IMR-90 (cell line): ENCODE results near the gene ERC2. TPM values are rescaled to one million over a fixed set of nuclear protein-coding genes. Genes with fewer than 3 reads are reported as not detected.

Experiments used
- ATAC-seq: fragments of 200-7000 bp; cut with Tn5 transposase; 2 replicates; pipeline ENCODE4 v1.9.1; 2020; ENCODE audit warnings: low read depth, mild to moderate bottlenecking, moderate library complexity
- BruUV-seq: library from RNA; stranded (reverse); fragments of 400-500 nt; replicated peaks from 2 replicates; lab custom pipeline; 2021; lab: Mats Ljungman, UMichigan
- CTCF ChIA-PET: fragments of 300-600 bp; formaldehyde crosslinking; extraction: SDS; loops from one replicate; lab custom pipeline; 2021; ENCODE audit warnings: antibody characterized with exemption; lab: Yijun Ruan, JAX
- POLR2A ChIA-PET: fragments of 300-600 bp; sonication (Branson Sonifier 250); formaldehyde crosslinking; loops from one replicate; lab custom pipeline; 2022; ENCODE audit warnings: antibody characterized with exemption; ENCODE audit not compliant: unreplicated experiment; lab: Charles Lee
- DNase-seq: peaks from one replicate; pipeline ENCODE4 v3.0.0; 2013
- H2AFZ ChIP-seq: replicated peaks from 2 replicates; pipeline ENCODE3; 2013; ENCODE audit warnings: low read length, mild to moderate bottlenecking; ENCODE audit not compliant: poor library complexity
- H2AK5ac ChIP-seq: 2 replicates; pipeline ENCODE4 v1.6.1; 2013; ENCODE audit warnings: low read depth, low read length, inconsistent platforms
- H2AK9ac ChIP-seq: replicated peaks from 2 replicates; pipeline ENCODE3; 2013; ENCODE audit warnings: mild to moderate bottlenecking, low read depth, low read length, moderate library complexity; ENCODE audit not compliant: poor library complexity
- H2BK120ac ChIP-seq: 2 replicates; pipeline ENCODE4 v1.6.1; 2013; ENCODE audit warnings: low read depth, low read length, inconsistent platforms
- H2BK15ac ChIP-seq: 3 replicates; pipeline ENCODE4 v1.6.1; 2013; ENCODE audit warnings: low read depth, low read length, inconsistent platforms
- H2BK20ac ChIP-seq: 2 replicates; pipeline ENCODE4 v1.6.1; 2013; ENCODE audit warnings: low read depth, mild to moderate bottlenecking, inconsistent platforms, low read length, moderate library complexity
- H2BK5ac ChIP-seq: 2 replicates; pipeline ENCODE4 v1.6.1; 2013; ENCODE audit warnings: mild to moderate bottlenecking, low read depth, low read length, inconsistent platforms; ENCODE audit not compliant: poor library complexity, severe bottlenecking
- H3K14ac ChIP-seq: replicated peaks from 2 replicates; pipeline ENCODE4 v1.6.1; 2013; ENCODE audit warnings: low read depth, low read length, inconsistent platforms
- H3K18ac ChIP-seq: 2 replicates; pipeline ENCODE4 v1.6.1; 2013; ENCODE audit warnings: low read depth, low read length, control low read depth
- H3K23ac ChIP-seq: 2 replicates; pipeline ENCODE4 v1.6.1; 2013; ENCODE audit warnings: low read depth, low read length, inconsistent platforms
- H3K27ac ChIP-seq: 2 replicates; pipeline ENCODE4 v1.5.1; 2013; ENCODE audit warnings: mild to moderate bottlenecking, control low read depth, low read length; ENCODE audit not compliant: insufficient read depth
- H3K27me3 ChIP-seq: 2 replicates; pipeline ENCODE4 v1.6.1; 2013; ENCODE audit warnings: low read length; ENCODE audit not compliant: control insufficient read depth, insufficient read depth
- H3K36me3 ChIP-seq: 2 replicates; pipeline ENCODE4 v1.6.1; 2013; ENCODE audit warnings: low read length, mixed read lengths; ENCODE audit not compliant: control insufficient read depth, insufficient read depth
- H3K4ac ChIP-seq: 2 replicates; pipeline ENCODE4 v1.6.1; 2013; ENCODE audit warnings: low read depth, low read length, inconsistent platforms
- H3K4me1 ChIP-seq: 2 replicates; pipeline ENCODE4 v1.6.1; 2013; ENCODE audit warnings: low read length, mixed read lengths; ENCODE audit not compliant: control insufficient read depth, insufficient read depth
- H3K4me2 ChIP-seq: 2 replicates; pipeline ENCODE4 v1.6.1; 2013; ENCODE audit warnings: low read depth, mild to moderate bottlenecking, control low read depth, low read length, moderate library complexity
- H3K4me3 ChIP-seq: 2 replicates; pipeline ENCODE4 v1.5.1; 2013; ENCODE audit warnings: low read depth, mild to moderate bottlenecking, control low read depth, low read length, moderate library complexity; ENCODE audit not compliant: insufficient read depth
- H3K56ac ChIP-seq: 2 replicates; pipeline ENCODE4 v1.6.1; 2013; ENCODE audit warnings: low read length, inconsistent platforms; ENCODE audit not compliant: insufficient read depth; ENCODE audit errors: extremely low read depth
- H3K79me1 ChIP-seq, 2 experiments: 2 replicates each; pipeline ENCODE4 v1.6.1; 2013; ENCODE audit warnings: low read length in 2 of 2, inconsistent platforms in 1 of 2, low read depth in 1 of 2
- H3K9ac ChIP-seq: 2 replicates; pipeline ENCODE4 v1.6.1; 2013; ENCODE audit warnings: low read depth, low read length, control low read depth
- H3K9me1 ChIP-seq: 2 replicates; pipeline ENCODE4 v1.6.1; 2013; ENCODE audit warnings: low read length, inconsistent platforms; ENCODE audit not compliant: insufficient read depth
- H3K9me3 ChIP-seq: 2 replicates; pipeline ENCODE4 v1.6.1; 2013; ENCODE audit warnings: low read length; ENCODE audit not compliant: control insufficient read depth, insufficient read depth
- H4K20me1 ChIP-seq: 2 replicates; pipeline ENCODE4 v1.6.1; 2013; ENCODE audit warnings: low read length, inconsistent platforms; ENCODE audit not compliant: insufficient read depth
- H4K5ac ChIP-seq: 2 replicates; pipeline ENCODE4 v1.6.1; 2013; ENCODE audit warnings: mild to moderate bottlenecking, low read depth, low read length, control low read depth
- H4K8ac ChIP-seq, 2 experiments: 2 replicates each; pipeline ENCODE4 v1.6.1; 2013; ENCODE audit warnings: low read depth in 2 of 2, low read length in 2 of 2, control low read depth in 1 of 2, inconsistent platforms in 1 of 2
- H4K91ac ChIP-seq: 2 replicates; pipeline ENCODE4 v1.6.1; 2013; ENCODE audit warnings: low read depth, low read length, inconsistent platforms; ENCODE audit not compliant: insufficient read depth
- BHLHE40 ChIP-seq: fragments of 150-350 bp; IDR thresholded peaks from 2 replicates; pipeline ENCODE4 v1.6.1; 2016; ENCODE audit warnings: mild to moderate bottlenecking, low read depth, low read length
- CEBPB ChIP-seq: IDR thresholded peaks from 2 replicates; pipeline ENCODE4 v1.6.1; 2012; ENCODE audit warnings: low read depth, low read length, improper control_type of control experiment
- CHD1 ChIP-seq: IDR thresholded peaks from 2 replicates; pipeline ENCODE4 v1.6.1; 2012; ENCODE audit warnings: low read depth, low read length, improper control_type of control experiment
- ELK1 ChIP-seq: fragments of 150-350 bp; IDR thresholded peaks from 2 replicates; pipeline ENCODE4 v1.6.1; 2016; ENCODE audit warnings: low read depth, mild to moderate bottlenecking, low read length, moderate library complexity, borderline replicate concordance
- MAFK ChIP-seq: IDR thresholded peaks from 2 replicates; pipeline ENCODE4 v1.6.1; 2012; ENCODE audit warnings: low read depth, low read length, improper control_type of control experiment
- MAZ ChIP-seq: IDR thresholded peaks from 2 replicates; pipeline ENCODE4 v1.6.1; 2012; ENCODE audit warnings: low read depth, mild to moderate bottlenecking, low read length, improper control_type of control experiment, moderate library complexity, borderline replicate concordance
- MXI1 ChIP-seq: IDR thresholded peaks from 2 replicates; pipeline ENCODE4 v1.6.1; 2012; ENCODE audit warnings: low read depth, mild to moderate bottlenecking, low read length, moderate library complexity, borderline replicate concordance
- NFE2L2 ChIP-seq: fragments of 150-350 bp; IDR thresholded peaks from 2 replicates; pipeline ENCODE4 v1.6.1; 2016; ENCODE audit warnings: low read depth, mild to moderate bottlenecking, low read length
- POLR2A ChIP-seq: IDR thresholded peaks from 2 replicates; pipeline ENCODE4 v1.6.1; 2012; ENCODE audit warnings: mild to moderate bottlenecking, low read depth, low read length
- RAD21 ChIP-seq: IDR thresholded peaks from 2 replicates; pipeline ENCODE4 v1.6.1; 2012; ENCODE audit warnings: low read length, improper control_type of control experiment
- RCOR1 ChIP-seq: IDR thresholded peaks from 2 replicates; pipeline ENCODE4 v1.6.1; 2012; ENCODE audit warnings: mild to moderate bottlenecking, low read length, improper control_type of control experiment; ENCODE audit not compliant: insufficient replicate concordance
- RFX5 ChIP-seq: IDR thresholded peaks from 2 replicates; pipeline ENCODE4 v1.8.0; 2012; ENCODE audit warnings: low read depth, mild to moderate bottlenecking, low read length, moderate library complexity
- SMC3 ChIP-seq: fragments of 150-350 bp; IDR thresholded peaks from 2 replicates; pipeline ENCODE4 v1.6.1; 2016; ENCODE audit warnings: low read depth, mild to moderate bottlenecking, antibody characterized with exemption, low read length, moderate library complexity
- USF2 ChIP-seq: fragments of 150-350 bp; IDR thresholded peaks from 2 replicates; pipeline ENCODE4 v1.6.1; 2017; ENCODE audit warnings: mild to moderate bottlenecking, antibody characterized with exemption, low read length, low read depth
- WGBS, 2 experiments: methylation state at CpG; one replicate each; pipeline versions ENCODE4 v1.1.5 to v1.1.7; 2013; ENCODE audit warnings: missing lambda C conversion rate in 2 of 2; ENCODE audit not compliant: insufficient read length in 1 of 2; ENCODE audit errors: extremely low coverage in 2 of 2; 5-methylcytosine and 5-hydroxymethylcytosine counted together
- dilution Hi-C: fragments of 300-500 bp; cut with HindIII; formaldehyde crosslinking; loops from one replicate; pipeline ENCODE4 v1.14.3; 2018; ENCODE audit warnings: low sequenced_read_pairs; ENCODE audit not compliant: unreplicated experiment
- in situ Hi-C: fragments of 300-500 bp; cut with MboI; formaldehyde crosslinking; loops from 3 replicates; pipeline ENCODE4 v1.14.3; 2019; ENCODE audit warnings: low sequenced_read_pairs, inconsistent platforms, mixed read lengths
- intact Hi-C: fragments of 100-400 bp; cut with micrococcal nuclease; formaldehyde crosslinking; loops from 2 replicates; pipeline ENCODE4 v1.10.0; 2022
- polyA plus RNA-seq, 3 experiments: library from polyadenylated mRNA; depleted of rRNA; stranded (reverse); fragments of >200 nt; gene quantifications; 2 replicates each; pipeline ENCODE4 v1.2.3, GENCODE V29; 2012; ENCODE audit warnings: low replicate concordance in 1 of 3
- total RNA-seq: library from RNA; depleted of rRNA; stranded (reverse); fragments of >200 nt; gene quantifications from 2 replicates; pipeline ENCODE4 v1.2.3, GENCODE V29; 2012

ERC2 gene
- total and polyA plus RNA-seq, 2 of the 4 experiments (the other 2 are of a cell fraction), result 0.17 to 0.18 TPM

GRCh38 chr3:55966566-55966965 is 501.7 kb downstream of the ERC2 start:
- Histone ChIP-seq H3K9me1 (no peaks in the 10 kb centered on the region), H4K8ac (no peak overlapping the region), H3K56ac (no peak overlapping the region), H3K27ac (no peak overlapping the region), H2AFZ (no peak overlapping the region), H2BK20ac (no peak overlapping the region), H4K5ac (no peak overlapping the region), H4K20me1 (no peaks in the 10 kb centered on the region), H3K4me2 (no peak overlapping the region), H2BK15ac (no peak overlapping the region), H3K36me3 (no peaks in the 10 kb centered on the region), H3K27me3 (no peaks in the 10 kb centered on the region; the same call in 1 of the 2 replicates), H2BK5ac (no peak overlapping the region), H2BK120ac (no peak overlapping the region), H3K14ac (no peak overlapping the region), H4K91ac (no peak overlapping the region), H2AK5ac (no peak overlapping the region), H3K23ac (no peak overlapping the region), H3K4ac (no peak overlapping the region), H2AK9ac (no peak overlapping the region), H3K4me3 (no peak overlapping the region), H3K9me3 (no peaks in the 10 kb centered on the region), H3K79me1 (no peaks in the 10 kb centered on the region), H3K18ac (no peak overlapping the region), H3K4me1 (no peaks in the 10 kb centered on the region; the same call in 1 of the 2 replicates), H3K9ac (no peak overlapping the region)
- TF ChIP-seq RAD21 (no peak), MAFK (no peak), SMC3 (no peak), MAZ (no peak), CEBPB (no peak), CHD1 (no peak), POLR2A (no peak), RCOR1 (no peak), RFX5 (no peak), ELK1 (no peak), BHLHE40 (no peak), USF2 (no peak), MXI1 (no peak), NFE2L2 (no peak)
- dilution Hi-C loops, result no loop called here
- intact Hi-C loops, result no loop called here
- DNase-seq, result no peak
- CTCF ChIA-PET, result no interaction called here
- BruUV-seq, result no TSS peak
- no CpG with 5 or more reads among the region's 1 CpG for WGBS, 2 experiments
- POLR2A ChIA-PET, result no interaction called here
- in situ Hi-C loops, result no loop called here
- ATAC-seq, result no peak
